HL-60 (cell line): ENCODE data around the gene ZMYM1.
A peak's percentile ranks its signal among the peaks of the same experiment; 100 is the strongest.

Experiments
- GABPA ChIP-seq: IDR thresholded peaks from 2 replicates; pipeline ENCODE4 v1.6.1; 2012; ENCODE audit warnings: low read depth
- POLR2AphosphoS5 ChIP-seq: IDR thresholded peaks from 2 replicates; pipeline ENCODE4 v1.6.1; 2012; ENCODE audit warnings: low read depth
- SPI1 ChIP-seq: IDR thresholded peaks from 2 replicates; pipeline ENCODE4 v1.6.1; 2012; ENCODE audit warnings: low read depth, mild to moderate bottlenecking, borderline replicate concordance
- TF ChIP-seq, protein P1 (sequence below): IDR thresholded peaks from one replicate; pipeline ENCODE4 v1.5.1; 2011; ENCODE audit warnings: low read length, control low read depth, inconsistent platforms; ENCODE audit not compliant: insufficient read depth
- TF ChIP-seq, protein P2 (sequence below): IDR thresholded peaks from 2 replicates; pipeline ENCODE4 v1.6.1; 2012; ENCODE audit warnings: low read depth; ENCODE audit not compliant: insufficient replicate concordance

DNA sequence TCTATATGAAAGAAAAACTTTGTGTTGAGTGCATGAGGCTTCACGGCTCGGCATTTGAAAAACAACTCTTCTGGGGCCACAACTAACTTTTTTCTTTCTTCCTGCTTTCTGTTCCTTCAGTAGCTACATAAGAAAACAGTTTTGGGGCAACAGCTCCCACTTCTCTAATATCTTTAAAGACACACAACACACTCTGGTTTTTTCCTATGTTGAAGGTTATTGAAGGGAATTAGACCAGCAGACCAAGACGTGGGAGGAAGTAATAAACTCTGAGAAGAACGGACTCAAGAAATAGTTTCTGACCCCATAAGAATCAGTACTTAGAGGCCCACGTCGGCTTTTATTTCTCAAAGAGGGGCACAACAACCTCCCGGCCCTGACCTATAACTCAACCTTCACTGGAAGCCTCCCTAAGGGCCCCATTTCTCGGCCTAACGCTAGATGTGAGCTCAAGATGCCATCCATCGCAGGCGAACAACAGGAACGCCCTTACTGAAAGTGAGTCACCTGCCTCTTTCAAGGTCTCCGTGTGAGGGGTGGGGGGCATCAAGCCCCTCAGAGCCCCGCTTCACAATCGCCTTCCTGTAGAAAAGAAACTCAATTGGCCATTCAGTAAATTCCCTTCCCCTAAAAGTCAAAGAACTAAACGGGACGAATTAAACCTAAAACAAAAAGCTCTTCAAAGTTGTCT lies 48.3 kb upstream of the ZMYM1 start:
- TF ChIP-seq, protein P1, sequence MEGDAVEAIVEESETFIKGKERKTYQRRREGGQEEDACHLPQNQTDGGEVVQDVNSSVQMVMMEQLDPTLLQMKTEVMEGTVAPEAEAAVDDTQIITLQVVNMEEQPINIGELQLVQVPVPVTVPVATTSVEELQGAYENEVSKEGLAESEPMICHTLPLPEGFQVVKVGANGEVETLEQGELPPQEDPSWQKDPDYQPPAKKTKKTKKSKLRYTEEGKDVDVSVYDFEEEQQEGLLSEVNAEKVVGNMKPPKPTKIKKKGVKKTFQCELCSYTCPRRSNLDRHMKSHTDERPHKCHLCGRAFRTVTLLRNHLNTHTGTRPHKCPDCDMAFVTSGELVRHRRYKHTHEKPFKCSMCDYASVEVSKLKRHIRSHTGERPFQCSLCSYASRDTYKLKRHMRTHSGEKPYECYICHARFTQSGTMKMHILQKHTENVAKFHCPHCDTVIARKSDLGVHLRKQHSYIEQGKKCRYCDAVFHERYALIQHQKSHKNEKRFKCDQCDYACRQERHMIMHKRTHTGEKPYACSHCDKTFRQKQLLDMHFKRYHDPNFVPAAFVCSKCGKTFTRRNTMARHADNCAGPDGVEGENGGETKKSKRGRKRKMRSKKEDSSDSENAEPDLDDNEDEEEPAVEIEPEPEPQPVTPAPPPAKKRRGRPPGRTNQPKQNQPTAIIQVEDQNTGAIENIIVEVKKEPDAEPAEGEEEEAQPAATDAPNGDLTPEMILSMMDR = no peak
- TF ChIP-seq POLR2AphosphoS5 = no peak
- TF ChIP-seq, protein P2, sequence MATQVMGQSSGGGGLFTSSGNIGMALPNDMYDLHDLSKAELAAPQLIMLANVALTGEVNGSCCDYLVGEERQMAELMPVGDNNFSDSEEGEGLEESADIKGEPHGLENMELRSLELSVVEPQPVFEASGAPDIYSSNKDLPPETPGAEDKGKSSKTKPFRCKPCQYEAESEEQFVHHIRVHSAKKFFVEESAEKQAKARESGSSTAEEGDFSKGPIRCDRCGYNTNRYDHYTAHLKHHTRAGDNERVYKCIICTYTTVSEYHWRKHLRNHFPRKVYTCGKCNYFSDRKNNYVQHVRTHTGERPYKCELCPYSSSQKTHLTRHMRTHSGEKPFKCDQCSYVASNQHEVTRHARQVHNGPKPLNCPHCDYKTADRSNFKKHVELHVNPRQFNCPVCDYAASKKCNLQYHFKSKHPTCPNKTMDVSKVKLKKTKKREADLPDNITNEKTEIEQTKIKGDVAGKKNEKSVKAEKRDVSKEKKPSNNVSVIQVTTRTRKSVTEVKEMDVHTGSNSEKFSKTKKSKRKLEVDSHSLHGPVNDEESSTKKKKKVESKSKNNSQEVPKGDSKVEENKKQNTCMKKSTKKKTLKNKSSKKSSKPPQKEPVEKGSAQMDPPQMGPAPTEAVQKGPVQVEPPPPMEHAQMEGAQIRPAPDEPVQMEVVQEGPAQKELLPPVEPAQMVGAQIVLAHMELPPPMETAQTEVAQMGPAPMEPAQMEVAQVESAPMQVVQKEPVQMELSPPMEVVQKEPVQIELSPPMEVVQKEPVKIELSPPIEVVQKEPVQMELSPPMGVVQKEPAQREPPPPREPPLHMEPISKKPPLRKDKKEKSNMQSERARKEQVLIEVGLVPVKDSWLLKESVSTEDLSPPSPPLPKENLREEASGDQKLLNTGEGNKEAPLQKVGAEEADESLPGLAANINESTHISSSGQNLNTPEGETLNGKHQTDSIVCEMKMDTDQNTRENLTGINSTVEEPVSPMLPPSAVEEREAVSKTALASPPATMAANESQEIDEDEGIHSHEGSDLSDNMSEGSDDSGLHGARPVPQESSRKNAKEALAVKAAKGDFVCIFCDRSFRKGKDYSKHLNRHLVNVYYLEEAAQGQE = no peak
- no peak for TF ChIP-seq GABPA
- peak; percentile 39; the same call in 1 of the 2 replicates for TF ChIP-seq SPI1
